RWPE2 (cell line): ENCODE results near the gene CCL17.

Experiments used
- ATAC-seq: fragments of 200-7000 bp; cut with Tn5 transposase; 3 replicates; pipeline ENCODE4 v1.9.1; 2021; ENCODE audit warnings: low read depth
- DNase-seq: peaks from one replicate; pipeline ENCODE4 v3.0.0-alpha.2; 2020; ENCODE audit warnings: low spot score
- H3K27ac ChIP-seq: fragments of 450-650 bp; 2 replicates; pipeline ENCODE4 v1.5.1; 2017; ENCODE audit warnings: mild to moderate bottlenecking; ENCODE audit not compliant: poor library complexity, severe bottlenecking
- H3K27me3 ChIP-seq: fragments of 250-450 bp; sonication (Bioruptor Pico); 2 replicates; pipeline ENCODE4 v1.5.1; 2021; ENCODE audit warnings: mild to moderate bottlenecking, moderate library complexity; ENCODE audit not compliant: insufficient read depth, poor library complexity, severe bottlenecking
- H3K36me3 ChIP-seq: fragments of 250-450 bp; sonication (Bioruptor Pico); 2 replicates; pipeline ENCODE4 v1.5.1; 2020; ENCODE audit warnings: low read depth, mild to moderate bottlenecking, moderate library complexity
- H3K4me1 ChIP-seq: fragments of 250-450 bp; sonication (Bioruptor Pico); 2 replicates; pipeline ENCODE4 v1.5.1; 2021; ENCODE audit warnings: mild to moderate bottlenecking, moderate library complexity; ENCODE audit not compliant: insufficient read depth, poor library complexity, severe bottlenecking
- H3K4me3 ChIP-seq: fragments of 250-450 bp; sonication (Bioruptor Pico); 2 replicates; pipeline ENCODE4 v1.5.1; 2021; ENCODE audit warnings: mild to moderate bottlenecking, moderate library complexity; ENCODE audit not compliant: severe bottlenecking
- H3K9me3 ChIP-seq: fragments of 250-450 bp; sonication (Bioruptor Pico); 2 replicates; pipeline ENCODE4 v1.5.1; 2021; ENCODE audit warnings: mild to moderate bottlenecking, moderate library complexity; ENCODE audit not compliant: severe bottlenecking
- CTCF ChIP-seq: fragments of 450-650 bp; IDR thresholded peaks from one replicate; pipeline ENCODE4 v1.5.1; 2017; ENCODE audit warnings: mild to moderate bottlenecking, moderate library complexity; ENCODE audit not compliant: poor library complexity, severe bottlenecking

The CCL17 gene

GRCh38 chr16:57403965-57404817 is at the start of gene CCL17:
TSS of gene CCL17 (plus strand) at chr16:57404767. CDS start at chr16:57413933, 9,166 bp downstream.
- H3K36me3 ChIP-seq: no peaks in the 10 kb centered on the region
- H3K4me3 ChIP-seq: no peak within 1 kb of the TSS
- no peak within 1 kb of the TSS for H3K27ac ChIP-seq
- H3K9me3 ChIP-seq: no peaks in the 10 kb centered on the region
- TF ChIP-seq CTCF: no peak
- DNase-seq (no peak), ATAC-seq (no peak)
- no peaks in the 10 kb centered on the region for H3K27me3 ChIP-seq
- H3K4me1 ChIP-seq: no peaks in the 10 kb centered on the region

GRCh38 chr16:57355898-57356414 is 48.6 kb upstream of the CCL17 start:
- DNase-seq (no peak), ATAC-seq (no peak)
- Histone ChIP-seq H3K9me3 (no peaks in the 10 kb centered on the region), H3K36me3 (no peaks in the 10 kb centered on the region), H3K27ac (no peak overlapping the region), H3K27me3 (no peaks in the 10 kb centered on the region), H3K4me1 (peaks cover 5% of the 10 kb centered on the region), H3K4me3 (no peak overlapping the region)
- TF ChIP-seq CTCF: no peak

- Histone ChIP-seq H3K27ac (no peak overlapping the region), H3K4me3 (no peak overlapping the region), H3K36me3 (no peaks in the 10 kb centered on the region), H3K4me1 (peaks cover 5% of the 10 kb centered on the region), H3K27me3 (no peaks in the 10 kb centered on the region), H3K9me3 (no peaks in the 10 kb centered on the region)
- DNase-seq: no peak
- ATAC-seq: no peak
- no peak for TF ChIP-seq CTCF
Observed at GRCh38 chr16:57356547-57356946, 48.0 kb upstream of the CCL17 start.

GRCh38 chr16:57357330-57358085 is 47.1 kb upstream of the CCL17 start:
- ATAC-seq (no peak), DNase-seq (no peak)
- Histone ChIP-seq H3K27ac (no peak overlapping the region), H3K4me1 (peaks cover 5% of the 10 kb centered on the region), H3K4me3 (no peak overlapping the region), H3K27me3 (no peaks in the 10 kb centered on the region), H3K36me3 (no peaks in the 10 kb centered on the region), H3K9me3 (no peaks in the 10 kb centered on the region)
- TF ChIP-seq CTCF: no peak
